Epithelial cell of proximal tubule (primary cell): ENCODE results near the gene PRKN. TPM values are rescaled to one million over a fixed set of nuclear protein-coding genes. Genes with fewer than 3 reads are reported as not detected.

Experiments used
- DNase-seq: peaks from one replicate; pipeline ENCODE4 v3.0.0-alpha.2; 2011; ENCODE audit warnings: low read depth
- H3K4me3 ChIP-seq: 2 replicates; pipeline ENCODE4 v1.5.1; 2011; ENCODE audit warnings: low read depth, mild to moderate bottlenecking, low read length
- total RNA-seq: library from RNA; depleted of rRNA; stranded (reverse); fragments of >200 nt; gene quantifications from 2 replicates; pipeline ENCODE4 v1.2.3, GENCODE V29; 2015
- TF ChIP-seq, protein P1 (sequence below): conservative IDR thresholded peaks from 2 replicates; pipeline ENCODE4 v1.5.1; 2012; ENCODE audit warnings: low read depth, mild to moderate bottlenecking, low read length

The PRKN gene
- total RNA-seq, 1 donor from 2014 or later = 0.58 TPM

DNA sequence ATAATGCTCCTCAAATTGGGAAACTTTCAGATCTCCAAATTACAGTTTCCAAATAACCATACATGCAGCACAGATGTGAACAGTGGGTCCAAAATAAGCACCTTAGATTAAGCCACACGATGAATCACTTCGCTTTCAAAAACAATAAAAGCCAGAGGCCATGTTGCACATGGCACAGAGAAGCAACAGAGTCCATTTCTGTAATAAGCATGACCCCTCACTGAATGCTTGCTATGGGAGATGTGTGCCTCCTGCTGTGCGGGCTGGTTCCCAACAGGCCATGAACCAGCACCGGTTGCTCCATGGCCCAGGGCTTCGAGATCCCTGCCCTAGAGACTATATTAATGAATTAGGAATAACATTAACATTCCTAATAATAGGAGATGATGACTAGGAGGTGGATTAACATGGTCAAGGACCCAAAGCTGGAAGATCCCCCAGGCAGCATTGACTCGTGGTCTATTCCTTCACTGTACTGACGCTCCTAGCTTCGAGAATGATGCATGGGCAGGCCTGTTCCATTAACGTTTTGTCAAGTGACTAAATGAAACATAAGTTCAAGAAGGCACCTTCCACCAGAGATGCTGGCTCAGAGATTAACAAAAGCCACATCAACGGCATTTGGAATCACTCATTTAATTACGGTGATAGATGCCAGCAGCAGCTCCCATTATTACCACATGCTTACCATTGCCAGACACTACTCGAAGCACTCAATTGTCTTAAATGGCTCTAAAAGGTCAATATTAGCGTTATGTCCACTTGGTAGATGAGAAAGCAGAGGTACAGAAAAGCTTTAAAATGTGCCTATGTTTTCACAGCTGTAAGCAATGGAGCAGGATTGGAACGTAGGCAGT, 983.1 kb downstream of the PRKN start:
- H3K4me3 ChIP-seq = no peak overlapping the region
- TF ChIP-seq, protein P1, sequence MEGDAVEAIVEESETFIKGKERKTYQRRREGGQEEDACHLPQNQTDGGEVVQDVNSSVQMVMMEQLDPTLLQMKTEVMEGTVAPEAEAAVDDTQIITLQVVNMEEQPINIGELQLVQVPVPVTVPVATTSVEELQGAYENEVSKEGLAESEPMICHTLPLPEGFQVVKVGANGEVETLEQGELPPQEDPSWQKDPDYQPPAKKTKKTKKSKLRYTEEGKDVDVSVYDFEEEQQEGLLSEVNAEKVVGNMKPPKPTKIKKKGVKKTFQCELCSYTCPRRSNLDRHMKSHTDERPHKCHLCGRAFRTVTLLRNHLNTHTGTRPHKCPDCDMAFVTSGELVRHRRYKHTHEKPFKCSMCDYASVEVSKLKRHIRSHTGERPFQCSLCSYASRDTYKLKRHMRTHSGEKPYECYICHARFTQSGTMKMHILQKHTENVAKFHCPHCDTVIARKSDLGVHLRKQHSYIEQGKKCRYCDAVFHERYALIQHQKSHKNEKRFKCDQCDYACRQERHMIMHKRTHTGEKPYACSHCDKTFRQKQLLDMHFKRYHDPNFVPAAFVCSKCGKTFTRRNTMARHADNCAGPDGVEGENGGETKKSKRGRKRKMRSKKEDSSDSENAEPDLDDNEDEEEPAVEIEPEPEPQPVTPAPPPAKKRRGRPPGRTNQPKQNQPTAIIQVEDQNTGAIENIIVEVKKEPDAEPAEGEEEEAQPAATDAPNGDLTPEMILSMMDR = no peak
- no peak for DNase-seq

GRCh38 chr6:161743509-161744178, 983.9 kb downstream of the PRKN start:
- no peak for DNase-seq
- no peak overlapping the region for H3K4me3 ChIP-seq
- TF ChIP-seq, protein P1 = no peak

DNA sequence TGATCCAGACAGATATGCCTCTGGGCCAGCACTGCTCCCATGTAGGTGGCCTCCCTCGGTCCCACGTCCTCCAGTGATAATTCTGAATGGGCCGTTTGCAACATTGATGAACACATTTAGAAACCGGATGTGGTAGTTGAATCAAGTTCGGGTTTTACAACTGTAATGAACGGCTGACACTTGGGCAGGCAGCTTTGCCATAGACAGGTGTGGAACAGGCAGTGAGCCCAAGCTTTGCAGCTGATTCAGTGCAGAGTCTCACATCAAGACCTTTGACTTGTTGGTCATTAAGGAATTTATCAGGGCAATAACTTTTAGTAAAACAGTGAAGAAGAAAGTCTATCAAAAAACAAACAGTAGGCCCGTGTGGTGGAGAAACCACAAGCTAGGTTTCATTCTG, 987.1 kb downstream of the PRKN start:
- no peak overlapping the region for H3K4me3 ChIP-seq
- TF ChIP-seq, protein P1 = no peak
- no peak for DNase-seq

GRCh38 chr6:161736781-161737292, 990.7 kb downstream of the PRKN start:
- TF ChIP-seq, protein P1 = no peak
- H3K4me3 ChIP-seq = no peak overlapping the region
- no peak for DNase-seq

- TF ChIP-seq, protein P1 = no peak
- H3K4me3 ChIP-seq = no peak overlapping the region
- DNase-seq = no peak
Observed at GRCh38 chr6:161736326-161736725, 991.2 kb downstream of the PRKN start.

DNA sequence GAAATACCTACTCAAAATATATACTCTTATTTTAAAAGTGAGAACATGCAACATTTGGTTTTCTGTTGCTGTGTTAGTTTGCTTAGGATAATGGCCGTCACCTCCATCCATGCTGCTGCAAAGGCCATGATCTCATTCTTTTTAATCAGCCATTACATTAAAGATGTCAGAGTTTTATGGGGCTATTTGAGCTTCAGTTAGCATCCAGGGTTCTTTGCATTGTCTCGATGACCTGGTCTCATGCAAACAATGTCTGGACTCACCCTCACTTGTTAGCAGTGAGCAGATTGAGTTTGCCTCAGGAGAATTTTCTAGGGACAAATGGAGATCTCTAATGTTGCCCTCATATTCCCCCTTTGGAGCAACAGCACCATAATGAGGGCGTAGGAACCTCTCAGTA, 995.0 kb downstream of the PRKN start:
- H3K4me3 ChIP-seq = no peak overlapping the region
- TF ChIP-seq, protein P1 = no peak
- no peak for DNase-seq
